ENCODE results near the gene CCDC85A.

Gene CCDC85A

GRCh38 chr2:56357655-56358295 is 174.0 kb downstream of the CCDC85A start:
- no peak for DNase-seq (ENCODE audit: low read depth in 1 of 2, low spot score in 1 of 2)

DNA sequence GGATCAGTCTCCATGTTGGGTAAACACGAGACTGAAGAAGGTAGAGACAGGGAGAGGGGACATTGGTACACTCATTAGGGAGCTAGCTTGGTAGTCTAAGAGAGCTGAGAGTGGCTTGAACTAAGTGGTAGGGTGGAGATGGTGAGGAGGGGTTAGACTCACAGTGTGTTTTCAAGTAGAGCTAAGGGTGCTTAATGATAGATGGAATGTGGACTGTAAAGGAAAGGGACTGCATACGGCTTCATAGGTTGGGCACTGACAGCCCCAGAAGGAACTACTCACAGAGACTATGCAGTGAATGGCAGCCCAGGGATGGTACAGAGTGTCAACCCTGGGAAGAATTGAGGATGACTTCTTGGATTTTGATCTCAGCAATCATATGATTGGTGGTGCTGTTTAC is 178.1 kb downstream of the CCDC85A start:
- no peak for DNase-seq (ENCODE audit: low read depth in 1 of 2, low spot score in 1 of 2)

GRCh38 chr2:56364902-56365301 is 181.1 kb downstream of the CCDC85A start:
- DNase-seq (ENCODE audit: low read depth in 1 of 2, low spot score in 1 of 2) = no peak

DNA sequence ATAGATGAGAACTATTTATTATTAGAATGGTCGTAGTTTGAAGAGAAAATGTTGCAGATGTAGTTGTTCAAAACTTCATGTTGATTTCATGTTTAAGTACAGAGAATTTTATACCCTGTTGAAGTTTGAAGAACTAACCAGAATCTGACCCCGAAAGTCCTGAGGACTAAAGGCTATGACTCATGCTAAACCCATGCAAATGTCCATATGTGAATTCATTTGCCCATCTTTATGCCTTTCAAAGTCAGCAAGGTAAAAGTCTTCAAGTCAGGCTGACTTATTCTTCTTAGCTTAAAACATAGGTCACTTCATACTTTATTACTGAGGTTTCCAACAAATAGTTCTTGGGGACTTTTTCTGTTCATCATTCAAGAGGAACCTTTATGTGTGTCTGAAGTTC is 185.5 kb downstream of the CCDC85A start:
- DNase-seq (ENCODE audit: low read depth in 1 of 2, low spot score in 1 of 2) = no peak

GRCh38 chr2:56372071-56372656 is 188.4 kb downstream of the CCDC85A start:
- DNase-seq (ENCODE audit: low read depth in 1 of 2, low spot score in 1 of 2) = no peak

GRCh38 chr2:56375251-56375650 is 191.5 kb downstream of the CCDC85A start:
- DNase-seq (ENCODE audit: low read depth in 1 of 2, low spot score in 1 of 2) = no peak

GRCh38 chr2:56376699-56377665 is 193.2 kb downstream of the CCDC85A start:
- DNase-seq (ENCODE audit: low read depth in 1 of 2, low spot score in 1 of 2) = no peak

- DNase-seq (ENCODE audit: low read depth in 1 of 2, low spot score in 1 of 2) = no peak
These were observed 195.3 kb downstream of the CCDC85A start for GRCh38 chr2:56379066-56379465.

- DNase-seq (ENCODE audit: low read depth in 1 of 2, low spot score in 1 of 2) = no peak
These were observed 197.1 kb downstream of the CCDC85A start for GRCh38 chr2:56380861-56381260.

- no peak for DNase-seq (ENCODE audit: low read depth in 1 of 2, low spot score in 1 of 2)
These were observed 198.7 kb downstream of the CCDC85A start for GRCh38 chr2:56382466-56382865.

- DNase-seq (ENCODE audit: low read depth in 1 of 2, low spot score in 1 of 2) = no peak
These were observed 202.9 kb downstream of the CCDC85A start for GRCh38 chr2:56386657-56387056.

DNA sequence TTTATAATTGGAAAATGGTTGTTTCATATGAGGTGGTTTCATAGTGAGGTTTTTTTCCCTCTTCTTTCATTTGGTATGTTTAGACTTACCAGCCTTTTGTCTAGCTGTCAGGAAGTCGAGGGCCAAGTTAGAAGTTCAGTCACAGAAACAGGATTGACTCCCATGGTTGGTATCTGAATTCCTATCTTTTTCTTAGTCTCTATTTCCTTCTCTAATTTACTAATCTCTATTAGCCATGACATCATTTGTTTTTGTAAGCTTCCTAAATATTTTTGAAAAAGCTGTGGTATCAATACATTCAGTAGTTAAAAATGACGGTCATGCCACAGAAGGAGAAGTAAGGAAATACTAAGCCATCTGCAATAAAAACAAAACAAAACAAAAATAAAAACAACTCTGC is 206.9 kb downstream of the CCDC85A start:
- DNase-seq (ENCODE audit: low read depth in 1 of 2, low spot score in 1 of 2) = no peak

DNA sequence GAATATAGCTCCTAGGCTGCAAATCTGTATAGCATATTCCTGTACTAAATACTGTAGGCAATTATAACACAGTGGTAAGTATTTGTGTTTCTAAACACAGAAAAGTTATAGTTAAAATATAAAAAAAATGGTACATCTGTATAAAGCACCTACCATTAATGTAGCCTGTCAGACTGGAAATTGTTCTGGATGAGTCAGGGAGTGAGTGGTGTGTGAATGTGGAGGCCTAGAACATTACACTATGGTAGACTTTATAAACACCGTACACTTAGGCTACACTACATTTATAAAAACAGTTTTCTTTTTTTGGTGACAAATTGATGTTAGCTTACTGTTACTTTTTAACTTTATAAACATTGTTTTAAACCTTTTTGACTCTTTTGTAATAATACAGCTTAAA is 226.3 kb downstream of the CCDC85A start:
- DNase-seq (ENCODE audit: low read depth in 1 of 2, low spot score in 1 of 2) = no peak

DNA sequence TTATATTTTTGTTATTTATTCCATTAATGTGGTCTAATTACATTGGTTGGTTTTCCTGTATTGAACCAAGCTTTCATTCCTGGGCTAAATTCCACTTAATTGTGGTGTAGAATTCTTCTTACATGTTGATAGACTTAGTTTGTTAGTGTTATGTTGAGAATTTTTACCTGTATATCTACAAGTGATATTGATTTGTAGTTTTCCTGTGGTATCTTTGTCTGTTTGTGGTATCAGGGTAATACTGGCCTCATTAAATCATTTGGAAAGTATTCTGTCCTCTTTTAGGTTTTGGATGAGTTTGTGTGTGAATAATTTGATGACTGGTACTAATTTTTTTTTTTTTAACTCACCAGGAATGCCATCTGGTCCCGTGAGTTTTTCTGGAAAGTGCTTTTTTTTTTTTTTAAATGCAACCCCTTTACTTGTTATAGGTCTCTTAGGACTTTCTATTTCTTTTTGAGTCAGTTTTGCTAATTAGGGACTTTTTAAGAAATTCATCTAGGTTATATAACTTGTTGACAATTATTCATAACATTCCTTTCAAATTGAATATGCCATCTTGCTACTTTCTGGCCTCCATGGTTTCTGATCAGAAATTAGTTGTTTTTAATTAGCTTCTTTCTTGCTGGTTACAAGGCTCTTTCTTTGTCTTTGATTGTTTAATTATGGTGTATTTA is 232.8 kb downstream of the CCDC85A start:
- no peak for DNase-seq (ENCODE audit: low read depth in 1 of 2, low spot score in 1 of 2)

All from activated CD4-positive, alpha-beta T cell treated with anti-CD3 and anti-CD28 coated beads, Interleukin-2, amount 50 U/mL, for 24 hours (primary cell).